ENCODE data around the gene RADX.
A peak's percentile ranks its signal among the peaks of the same experiment; 100 is the strongest.

The RADX gene

DNA sequence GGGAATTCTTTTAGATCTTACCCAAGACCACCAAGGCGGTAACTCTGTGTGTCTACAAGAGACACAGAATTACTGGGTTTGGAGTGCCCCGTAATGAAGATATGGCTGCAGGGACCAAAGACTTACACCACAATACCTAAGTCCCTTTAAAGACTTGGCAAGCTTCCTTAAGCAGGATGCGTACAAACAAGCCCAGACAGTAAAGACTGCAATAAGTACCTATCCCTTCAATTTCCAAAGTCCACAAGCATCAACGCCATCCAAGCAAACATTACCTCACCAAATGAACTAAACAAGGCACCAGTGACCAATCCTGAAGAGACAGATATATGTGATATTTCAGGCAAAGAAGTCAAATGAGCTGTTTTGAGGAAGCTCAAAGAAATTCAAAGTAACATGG, 72.4 kb downstream of the RADX start:
- no peak for FAIRE-seq
- no peak for DNase-seq (ENCODE audit: insufficient read length, low spot score)

DNA sequence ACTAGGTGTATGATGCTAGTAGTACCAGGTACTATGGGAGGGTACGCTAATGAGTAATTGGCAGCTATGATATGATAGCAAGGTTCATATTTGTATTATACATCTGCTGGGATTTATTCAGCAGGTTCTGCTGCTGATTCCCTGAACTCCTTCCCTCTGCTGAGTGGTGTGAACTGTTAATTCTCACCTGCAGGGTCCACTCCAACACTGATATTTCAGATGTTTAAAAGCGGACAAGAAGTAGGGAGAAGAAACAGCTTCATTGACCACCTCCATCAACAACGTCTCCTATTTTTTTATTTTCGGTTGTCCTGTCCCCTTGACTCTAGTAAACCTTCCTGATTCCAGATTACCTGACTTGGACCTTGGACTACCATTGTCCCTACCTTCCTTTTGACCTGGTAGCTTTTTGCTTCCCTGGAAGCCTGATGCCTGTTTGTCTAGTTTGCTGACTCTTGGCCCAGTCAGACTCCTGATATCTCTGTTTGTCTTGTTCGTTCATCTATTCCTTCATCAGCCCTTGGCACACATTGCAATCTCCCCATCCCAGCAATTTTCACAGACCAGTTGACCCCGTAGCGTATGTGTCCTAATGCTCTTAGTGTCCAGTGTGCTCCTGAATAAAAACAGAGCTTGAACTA, 80.8 kb downstream of the RADX start:
- FAIRE-seq = no peak
- DNase-seq (ENCODE audit: insufficient read length, low spot score) = no peak

DNA sequence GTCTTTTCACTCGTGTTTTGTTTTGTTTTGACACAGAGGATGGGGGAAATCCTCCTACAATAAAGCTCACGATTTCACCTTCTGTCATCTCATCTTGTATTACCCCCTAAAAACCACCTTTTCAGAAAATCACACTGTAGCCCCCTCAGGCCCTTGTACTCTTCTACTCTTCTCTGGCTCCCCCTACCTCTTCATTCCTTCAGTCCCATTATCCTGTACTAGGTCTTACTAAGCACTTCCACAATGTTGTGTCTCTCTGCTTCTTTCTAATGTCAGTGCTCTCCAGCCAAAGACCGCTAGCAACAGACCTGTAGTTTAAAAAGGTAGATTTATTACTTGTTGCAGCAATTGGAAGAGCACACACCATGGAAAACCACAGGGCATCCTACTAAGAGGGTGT, 84.7 kb downstream of the RADX start:
- FAIRE-seq = no peak

DNA sequence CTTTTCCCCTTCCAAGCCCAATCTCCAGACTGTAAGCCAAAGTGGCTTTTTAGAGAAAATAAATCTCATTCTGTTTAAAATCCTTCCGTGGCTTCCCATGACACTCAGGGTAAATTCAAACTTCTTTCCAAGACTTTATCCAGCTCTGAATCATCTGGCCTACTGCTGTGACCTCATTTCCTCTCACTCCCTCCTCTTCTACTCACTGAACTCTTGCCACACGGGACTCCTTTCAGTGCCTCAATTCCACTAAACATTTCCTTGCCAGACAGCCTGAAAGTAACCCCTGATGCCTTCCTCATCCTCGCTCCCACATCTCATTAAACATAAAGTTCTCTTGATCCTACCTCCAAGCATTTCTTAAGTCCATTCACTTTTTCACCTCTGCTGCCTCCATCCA, 86.9 kb downstream of the RADX start:
- FAIRE-seq (no peak), DNase-seq (ENCODE audit: insufficient read length, low spot score) (no peak)

More for the DNA sequence above, 84.7 kb downstream of the RADX start:
- no peak for DNase-seq (ENCODE audit: insufficient read length, low spot score)

DNA sequence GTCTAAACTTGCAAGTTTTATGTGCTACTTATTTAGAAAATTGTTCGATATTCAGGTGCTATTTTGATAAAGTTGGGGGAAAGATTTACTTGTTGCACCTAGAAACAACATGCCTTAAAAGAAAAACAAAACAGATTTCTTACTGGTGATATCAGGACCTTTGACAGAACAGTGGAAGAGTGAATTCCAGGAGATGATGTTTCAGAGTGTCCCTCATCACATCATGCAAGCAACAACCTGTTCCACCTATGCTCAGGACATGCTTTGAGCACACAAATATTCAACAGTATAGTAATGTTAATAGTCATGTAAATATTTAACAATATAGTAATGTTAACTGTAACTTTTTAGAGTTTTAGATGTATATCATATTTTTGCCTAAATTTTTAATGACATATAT, 90.9 kb downstream of the RADX start:
- FAIRE-seq (no peak), DNase-seq (ENCODE audit: insufficient read length, low spot score) (no peak)

DNA sequence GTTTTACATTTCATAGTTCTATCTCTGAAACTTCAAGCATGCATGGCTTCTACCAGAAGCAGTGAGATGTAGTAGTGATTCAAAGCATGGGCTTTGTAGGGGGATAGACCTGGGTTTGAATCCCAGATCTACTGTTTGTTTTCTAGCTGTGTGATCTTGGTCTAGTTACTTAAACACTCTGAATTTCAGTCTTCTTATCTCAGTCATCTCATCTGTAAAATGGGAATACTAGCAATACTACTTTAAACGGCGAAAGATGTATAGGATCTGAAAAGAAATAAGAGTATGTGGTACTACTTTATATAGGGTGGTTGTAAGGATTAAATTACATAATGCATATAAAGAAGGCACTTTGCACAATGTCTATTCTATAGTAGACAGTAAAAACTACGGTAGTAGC, 94.7 kb downstream of the RADX start:
- DNase-seq (ENCODE audit: insufficient read length, low spot score) = no peak
- no peak for FAIRE-seq

DNA sequence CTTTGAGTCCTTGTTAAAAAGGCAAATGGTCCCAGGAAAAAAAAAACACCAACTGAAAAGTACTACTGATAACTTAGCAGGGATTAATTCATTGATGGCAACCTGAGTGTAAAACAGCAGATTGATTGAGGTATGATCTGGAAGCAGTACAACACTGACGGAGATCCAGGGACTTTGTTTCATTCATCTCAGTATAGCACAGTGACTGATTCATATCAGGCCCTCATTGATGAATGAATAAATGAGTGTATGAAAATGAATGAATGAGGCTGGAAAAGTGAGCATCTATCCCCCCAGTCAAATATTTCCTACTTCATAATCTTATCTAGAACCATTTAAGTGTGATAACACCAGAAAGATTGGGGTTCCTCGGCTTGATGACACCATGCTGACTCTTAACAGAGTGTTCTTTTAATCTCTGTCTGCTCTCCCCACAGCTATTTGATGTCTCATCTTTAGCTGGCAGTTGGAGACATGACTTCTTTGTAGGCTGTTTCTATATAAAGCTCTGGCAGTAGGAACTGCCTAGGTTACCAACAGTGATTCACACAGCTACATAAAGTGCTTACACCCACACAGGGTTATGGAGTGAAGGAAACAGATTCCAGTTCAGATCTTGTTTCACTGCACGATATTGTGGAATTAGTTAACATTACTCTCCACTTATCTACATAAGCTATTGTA, 96.1 kb downstream of the RADX start:
- DNase-seq (ENCODE audit: insufficient read length, low spot score) = no peak
- no peak for FAIRE-seq

DNA sequence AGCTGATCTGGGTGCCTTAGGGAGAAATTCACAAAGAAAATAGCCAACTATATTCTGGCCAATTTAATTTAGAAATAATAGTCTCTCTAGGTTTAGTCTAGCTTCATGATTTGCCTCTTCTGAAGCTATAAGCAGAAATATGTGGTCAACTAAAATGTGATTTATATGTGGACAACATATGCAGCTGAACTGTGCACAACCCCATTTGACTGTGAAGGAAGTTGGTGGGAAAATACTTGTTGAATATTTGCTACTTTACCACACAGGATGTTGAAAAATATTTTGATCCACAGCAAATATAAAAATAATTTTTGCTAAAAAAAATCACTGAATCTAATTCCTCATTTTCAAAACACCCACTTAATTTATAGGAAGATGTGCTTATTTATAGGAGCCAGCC, 99.0 kb downstream of the RADX start:
- FAIRE-seq (no peak), DNase-seq (ENCODE audit: insufficient read length, low spot score) (no peak)

DNA sequence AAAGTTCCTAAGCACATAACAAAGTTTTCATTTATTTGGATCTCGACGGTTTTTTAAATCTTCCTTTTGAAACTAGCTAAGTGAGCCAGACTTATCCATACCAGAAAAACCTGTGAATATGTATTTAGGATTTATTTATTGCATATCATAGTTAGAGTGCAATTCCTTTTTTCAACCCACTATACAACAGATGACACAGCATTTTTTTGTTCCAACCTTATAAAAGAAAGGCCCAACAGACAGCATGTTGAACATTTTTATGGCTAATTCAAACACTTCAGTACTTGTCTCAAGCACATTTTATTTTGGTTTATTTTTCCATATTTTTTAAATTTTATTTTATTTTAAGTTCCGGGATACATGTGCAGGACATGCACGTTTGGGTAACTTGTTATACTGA, 99.6 kb downstream of the RADX start:
- FAIRE-seq (no peak), DNase-seq (ENCODE audit: insufficient read length, low spot score) (no peak)

DNA sequence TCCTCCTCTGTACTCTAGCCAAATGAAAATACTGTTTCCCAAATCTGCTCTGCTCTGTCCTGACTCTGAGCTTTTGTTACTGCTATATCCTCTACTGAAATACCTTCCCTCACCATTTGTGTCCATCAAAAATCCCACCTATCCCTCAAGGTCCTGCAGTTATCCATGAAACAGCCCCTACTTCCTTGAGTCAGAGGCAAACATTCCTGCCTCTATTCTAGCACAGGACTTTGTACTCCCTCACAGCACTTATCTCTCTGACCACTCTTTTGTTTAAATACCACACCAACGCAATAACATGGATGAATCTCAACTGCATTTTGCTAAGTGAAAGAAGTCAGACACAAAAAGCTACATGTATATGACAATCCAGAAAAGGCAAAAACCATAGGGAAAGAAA, 104.2 kb downstream of the RADX start:
- no peak for FAIRE-seq

DNA sequence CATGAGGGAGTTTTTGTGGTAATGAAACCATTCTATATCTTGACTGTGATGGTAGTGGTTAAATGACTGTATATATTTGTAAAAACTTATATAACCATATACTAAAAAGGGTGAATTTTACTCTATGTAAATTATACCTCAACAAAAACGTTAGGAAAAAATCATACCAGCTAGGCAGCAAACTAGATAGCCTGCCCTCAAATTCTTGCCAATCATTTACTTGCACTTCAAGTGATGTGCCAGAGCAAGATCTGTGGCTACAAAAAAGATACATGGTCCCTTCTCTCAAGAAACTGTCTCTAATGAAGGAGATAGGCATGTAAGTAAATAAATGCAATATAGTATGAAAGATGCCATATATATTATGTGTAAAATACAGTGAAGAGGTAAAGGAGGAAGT, 104.7 kb downstream of the RADX start:
- no peak for FAIRE-seq
- DNase-seq (ENCODE audit: insufficient read length, low spot score) = no peak

More for the DNA sequence above, 104.2 kb downstream of the RADX start:
- DNase-seq (ENCODE audit: insufficient read length, low spot score) = no peak

DNA sequence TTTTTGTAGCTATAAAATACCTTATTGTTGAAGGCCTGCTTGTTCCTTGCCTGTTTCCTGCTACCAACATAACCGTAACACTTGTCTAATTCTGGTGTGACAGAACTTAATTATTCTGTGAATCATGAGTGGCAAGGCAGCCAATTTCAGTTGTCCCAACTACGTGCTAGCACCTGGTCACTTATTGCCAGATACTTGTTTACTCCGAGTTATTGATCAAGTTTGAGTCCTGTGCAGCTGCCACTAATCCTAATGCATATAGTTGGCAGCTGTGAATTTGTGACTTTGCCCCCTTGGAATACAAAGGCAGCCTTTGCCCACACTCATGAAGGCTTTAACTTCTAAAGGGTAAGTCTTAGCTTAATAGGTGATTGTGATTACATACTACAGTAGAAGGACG, 106.9 kb downstream of the RADX start:
- no peak for FAIRE-seq
- DNase-seq (ENCODE audit: insufficient read length, low spot score) = no peak

DNA sequence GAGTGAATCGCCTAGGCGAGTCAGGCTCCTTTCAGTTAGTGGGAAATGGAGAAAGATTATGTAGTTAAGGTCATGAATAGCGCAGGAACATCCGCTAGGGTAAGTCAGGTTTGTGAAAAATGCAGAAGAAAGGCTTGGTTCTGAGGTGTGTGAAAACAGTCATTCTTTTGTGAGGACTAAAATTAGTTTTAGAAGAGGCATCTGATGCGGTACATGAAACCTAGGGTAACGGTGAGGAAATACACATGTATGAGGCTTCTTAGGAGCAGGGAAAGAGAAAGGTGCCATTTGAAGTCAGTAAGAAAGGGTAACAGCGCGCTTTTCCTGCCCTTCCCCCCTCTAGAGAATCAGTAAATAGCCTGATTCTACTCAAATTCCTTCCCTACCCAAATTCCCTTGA, 114.2 kb downstream of the RADX start:
- peak; percentile 37 for FAIRE-seq
- DNase-seq (ENCODE audit: insufficient read length, low spot score) = no peak

DNA sequence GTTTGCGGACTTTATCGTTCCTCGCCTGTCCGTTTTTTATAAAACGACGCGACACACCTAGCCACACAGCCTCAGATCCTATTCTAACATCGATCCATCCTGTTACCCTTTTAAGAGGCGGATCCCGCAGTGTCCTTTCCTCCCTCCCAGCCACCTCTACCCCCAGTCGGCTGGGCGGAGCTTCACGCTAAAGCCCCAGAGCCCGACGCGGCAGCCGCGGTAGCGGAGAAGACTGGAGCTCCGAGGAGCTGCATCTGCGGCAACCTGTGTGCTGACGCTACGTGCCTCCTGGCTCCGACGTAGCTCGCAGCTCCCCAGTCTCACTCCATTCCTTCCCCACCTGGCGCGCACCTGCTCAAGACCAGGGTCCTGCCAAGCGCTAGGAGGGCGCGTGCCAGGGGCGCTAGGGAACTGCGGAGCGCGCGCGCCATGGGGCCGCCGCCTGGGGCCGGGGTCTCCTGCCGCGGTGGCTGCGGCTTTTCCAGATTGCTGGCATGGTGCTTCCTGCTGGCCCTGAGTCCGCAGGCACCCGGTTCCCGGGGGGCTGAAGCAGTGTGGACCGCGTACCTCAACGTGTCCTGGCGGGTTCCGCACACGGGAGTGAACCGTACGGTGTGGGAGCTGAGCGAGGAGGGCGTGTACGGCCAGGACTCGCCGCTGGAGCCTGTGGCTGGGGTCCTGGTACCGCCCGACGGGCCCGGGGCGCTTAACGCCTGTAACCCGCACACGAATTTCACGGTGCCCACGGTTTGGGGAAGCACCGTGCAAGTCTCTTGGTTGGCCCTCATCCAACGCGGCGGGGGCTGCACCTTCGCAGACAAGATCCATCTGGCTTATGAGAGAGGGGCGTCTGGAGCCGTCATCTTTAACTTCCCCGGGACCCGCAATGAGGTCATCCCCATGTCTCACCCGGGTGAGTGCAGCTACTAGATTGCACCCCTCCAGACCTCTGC, 115.0 kb downstream of the RADX start, which contains the start of gene RNF128:
Gene RNF128 (plus strand): TSS at position 217 of the 953 bp plus-strand sequence. CDS start 213 bp downstream, at position 430.
- no peak for DNase-seq (ENCODE audit: insufficient read length, low spot score)
- FAIRE-seq = no peak

DNA sequence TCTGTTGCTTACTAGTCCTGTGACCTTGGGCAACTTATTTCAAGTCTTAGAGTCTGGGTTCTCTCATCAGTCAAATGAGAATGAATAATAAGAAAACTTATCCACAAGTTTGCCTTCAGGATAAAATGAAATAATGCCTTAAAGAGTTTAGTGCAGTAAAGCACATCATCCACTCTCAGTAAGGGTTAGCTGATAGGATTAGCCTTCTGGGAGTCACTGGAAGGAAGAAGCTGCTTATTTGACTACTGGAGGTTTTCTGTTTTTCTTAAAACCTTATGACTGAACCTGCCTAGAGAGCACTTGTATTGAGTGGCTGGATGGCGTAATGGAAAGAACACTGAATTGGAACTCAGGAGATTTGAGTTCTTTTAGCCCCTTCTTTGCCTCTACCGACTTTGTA, 116.6 kb downstream of the RADX start:
- DNase-seq (ENCODE audit: insufficient read length, low spot score) = no peak
- FAIRE-seq = no peak

Measured in GM19239 (cell line).